Measurements from ENCODE around the gene S100A8.

Gene S100A8

DNA sequence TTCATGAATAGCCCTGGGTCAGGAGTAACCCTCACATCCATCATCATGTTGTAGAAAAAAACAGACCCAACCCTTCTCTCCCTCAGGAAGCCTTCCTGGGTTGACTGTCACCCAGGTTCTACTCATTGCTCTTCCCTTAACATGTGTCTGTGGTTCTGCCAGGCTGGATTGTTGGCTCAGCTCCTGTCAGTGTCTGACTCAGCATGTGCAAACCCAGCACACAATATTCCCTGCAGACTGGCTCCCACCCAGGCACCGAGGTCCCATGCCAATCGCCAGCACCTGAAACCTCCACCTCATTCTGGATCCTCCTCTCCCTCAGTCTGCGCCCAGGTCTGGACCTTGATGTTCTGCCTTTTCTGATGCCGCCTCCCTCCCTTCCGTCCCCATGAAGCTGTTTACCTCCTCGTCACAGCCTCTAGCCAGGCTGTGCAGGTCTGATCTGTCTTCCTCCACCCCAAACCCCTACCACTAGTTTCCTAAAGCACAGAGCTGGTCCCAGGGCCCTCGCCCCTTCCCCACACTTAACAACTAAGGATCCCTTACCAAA, 4.3 kb upstream of the S100A8 start:
- DNase-seq (ENCODE audit: low read depth, low spot score): no peak
- H3K4me3 ChIP-seq (ENCODE audit: low read length): no peak overlapping the region

DNA sequence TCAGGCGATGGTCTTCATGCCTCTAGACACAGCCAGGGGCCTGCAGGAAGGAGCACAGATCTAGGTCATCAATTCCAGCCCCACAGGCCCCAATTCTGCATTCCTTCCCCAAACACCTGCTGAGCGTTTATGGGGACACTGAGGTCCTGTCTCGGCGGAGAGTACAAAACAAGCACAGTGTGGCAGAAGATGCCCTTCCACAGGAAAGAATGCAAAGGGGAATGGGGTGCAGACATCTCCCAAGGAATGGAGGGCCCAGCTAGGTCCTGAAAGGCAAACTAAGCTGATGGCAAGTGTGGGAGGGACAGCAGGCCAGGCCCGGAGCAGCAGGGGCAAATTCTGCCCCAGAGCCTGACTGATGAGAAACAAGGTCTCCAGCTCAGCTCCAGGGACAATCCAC, 3.5 kb upstream of the S100A8 start:
- no peak for DNase-seq (ENCODE audit: low read depth, low spot score)
- H3K4me3 ChIP-seq (ENCODE audit: low read length): no peak overlapping the region

DNA sequence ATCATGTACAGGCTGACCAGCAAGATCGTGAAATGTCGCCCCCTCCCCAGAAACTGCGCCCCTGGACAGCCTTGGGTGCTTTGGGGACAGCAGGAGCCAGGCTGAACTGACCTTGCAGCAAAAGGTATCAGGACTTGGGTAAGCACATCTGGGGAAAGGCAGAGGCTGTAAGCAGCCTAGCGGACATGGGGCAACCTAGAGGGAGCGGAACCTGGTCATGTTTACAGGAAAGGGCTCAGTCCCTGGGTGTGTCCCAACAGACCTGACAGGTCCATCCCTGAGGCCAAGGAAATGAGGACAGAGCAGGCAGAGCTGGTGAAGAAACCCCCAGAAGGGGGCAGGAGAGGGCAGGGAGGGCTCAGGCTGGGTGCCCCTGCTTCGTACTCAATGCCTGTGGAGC, 3.1 kb upstream of the S100A8 start:
- no peak overlapping the region for H3K4me3 ChIP-seq (ENCODE audit: low read length)
- no peak for DNase-seq (ENCODE audit: low read depth, low spot score)

DNA sequence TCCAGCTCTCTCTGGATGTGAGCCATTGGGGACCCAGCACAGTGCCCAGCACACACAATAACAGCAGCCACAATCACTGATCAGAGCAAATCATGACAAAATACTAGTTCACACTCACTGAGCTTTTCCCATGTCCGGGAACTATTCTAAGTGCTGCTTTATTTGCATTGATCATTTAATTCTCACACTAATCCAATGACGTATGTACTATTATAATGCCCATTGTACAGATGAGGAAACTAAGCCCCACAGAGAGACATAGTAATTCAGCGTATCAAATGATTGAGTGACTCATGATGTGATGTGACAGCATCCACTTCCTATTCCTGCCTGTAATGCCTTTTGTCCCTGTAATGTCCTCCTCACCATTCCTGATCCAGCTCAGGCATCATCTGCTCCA, 1.9 kb upstream of the S100A8 start:
- no peak overlapping the region for H3K4me3 ChIP-seq (ENCODE audit: low read length)
- DNase-seq (ENCODE audit: low read depth, low spot score): no peak

GRCh38 chr1:153392258-153392657, 1.4 kb upstream of the S100A8 start:
- no peak for DNase-seq (ENCODE audit: low read depth, low spot score)
- no peak overlapping the region for H3K4me3 ChIP-seq (ENCODE audit: low read length)

DNA sequence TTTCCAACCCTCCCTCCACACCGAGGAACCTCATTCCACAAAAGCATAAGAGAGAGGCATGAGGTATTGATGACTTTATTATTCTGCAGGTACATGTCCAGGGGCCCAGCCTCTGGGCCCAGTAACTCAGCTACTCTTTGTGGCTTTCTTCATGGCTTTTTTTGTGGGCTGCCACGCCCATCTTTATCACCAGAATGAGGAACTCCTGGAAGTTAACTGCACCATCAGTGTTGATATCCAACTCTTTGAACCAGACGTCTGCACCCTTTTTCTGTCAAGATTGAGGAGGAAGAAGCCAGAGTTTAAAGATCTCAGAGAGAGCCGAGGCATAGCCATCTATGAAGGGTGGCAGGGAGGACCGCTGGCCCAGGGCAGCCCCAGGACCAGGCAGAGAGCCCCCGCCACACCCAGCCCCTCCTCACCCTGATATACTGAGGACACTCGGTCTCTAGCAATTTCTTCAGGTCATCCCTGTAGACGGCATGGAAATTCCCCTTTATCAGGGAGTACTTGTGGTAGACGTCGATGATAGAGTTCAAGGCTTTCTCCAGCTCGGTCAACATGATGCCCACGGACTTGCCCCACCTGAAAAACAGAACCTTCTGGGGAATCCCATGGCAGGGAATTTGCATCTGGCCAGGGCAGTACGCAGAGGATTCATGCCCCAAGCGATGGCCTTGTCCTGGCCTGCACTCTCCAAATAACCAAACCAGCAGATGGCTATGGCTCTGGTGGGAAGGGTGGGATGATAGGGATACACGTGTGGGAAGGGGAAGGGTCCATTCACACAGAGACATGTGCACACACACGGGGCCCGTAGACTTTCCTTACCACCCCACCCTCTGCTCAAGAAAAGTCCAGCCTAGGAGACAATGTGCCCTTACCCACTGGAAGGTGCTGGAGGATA, 647 bp downstream of the S100A8 start:
- H3K4me3 ChIP-seq (ENCODE audit: low read length): no peak overlapping the region
- no peak for DNase-seq (ENCODE audit: low read depth, low spot score)

DNA sequence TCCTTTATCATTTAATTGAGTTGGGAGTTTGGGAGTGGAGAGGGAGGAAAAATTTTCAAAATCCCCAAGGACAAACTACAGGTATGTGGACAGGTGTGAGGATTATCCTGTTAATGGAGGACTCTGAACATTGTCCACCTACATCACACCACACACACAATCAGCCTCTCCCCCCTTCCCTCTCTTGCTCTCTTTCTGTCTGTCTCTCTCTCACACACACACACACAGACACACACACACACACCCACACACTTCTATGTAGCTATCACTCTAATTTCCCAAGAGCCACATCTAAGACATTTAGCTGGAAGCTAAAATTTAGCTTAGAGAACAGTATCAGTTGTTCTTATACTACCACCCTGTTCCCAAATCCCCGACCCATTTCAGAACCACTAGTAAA, 1.5 kb downstream of the S100A8 start:
- no peak for DNase-seq (ENCODE audit: low read depth, low spot score)
- no peak overlapping the region for H3K4me3 ChIP-seq (ENCODE audit: low read length)

DNA sequence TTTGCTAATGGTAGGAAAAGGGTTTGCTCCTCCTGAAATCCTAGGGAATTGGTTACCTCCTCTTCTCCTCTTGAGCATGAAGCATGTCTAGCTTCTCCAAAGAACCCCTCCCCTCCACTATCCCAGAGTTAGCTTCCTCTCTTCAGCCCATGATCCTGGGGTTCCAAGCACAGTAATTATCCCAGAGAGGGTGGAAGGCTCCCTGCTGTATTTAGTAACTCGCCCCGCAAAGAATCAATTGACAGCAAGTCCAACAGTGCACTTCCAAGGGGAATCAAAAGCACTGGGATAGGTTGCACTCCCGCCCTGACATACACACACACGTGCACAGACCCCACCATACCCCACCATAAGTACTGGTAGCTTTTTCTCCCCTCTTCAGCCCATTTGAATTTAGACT, 3.1 kb downstream of the S100A8 start:
- DNase-seq (ENCODE audit: low read depth, low spot score): no peak
- H3K4me3 ChIP-seq (ENCODE audit: low read length): no peak overlapping the region

DNA sequence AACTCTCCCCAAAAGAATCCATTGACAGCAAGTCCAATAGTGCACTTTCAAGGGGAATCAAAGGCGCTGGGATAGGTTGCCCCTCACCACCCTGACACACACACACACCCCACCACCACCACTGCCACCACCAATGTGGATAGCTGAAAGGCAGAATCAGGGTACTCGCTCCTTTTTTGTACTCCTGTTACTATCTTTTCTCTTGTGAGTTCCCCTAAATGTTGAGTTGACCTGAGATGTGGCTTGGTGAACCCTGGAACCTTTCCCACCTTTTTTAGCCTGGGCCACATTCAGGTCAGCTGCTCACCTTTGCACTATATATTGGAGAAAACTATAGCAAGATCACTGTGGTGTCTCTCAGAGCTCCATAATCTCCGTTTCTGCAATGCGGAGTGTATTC, 3.9 kb downstream of the S100A8 start:
- no peak for DNase-seq (ENCODE audit: low read depth, low spot score)
- no peak overlapping the region for H3K4me3 ChIP-seq (ENCODE audit: low read length)

DNA sequence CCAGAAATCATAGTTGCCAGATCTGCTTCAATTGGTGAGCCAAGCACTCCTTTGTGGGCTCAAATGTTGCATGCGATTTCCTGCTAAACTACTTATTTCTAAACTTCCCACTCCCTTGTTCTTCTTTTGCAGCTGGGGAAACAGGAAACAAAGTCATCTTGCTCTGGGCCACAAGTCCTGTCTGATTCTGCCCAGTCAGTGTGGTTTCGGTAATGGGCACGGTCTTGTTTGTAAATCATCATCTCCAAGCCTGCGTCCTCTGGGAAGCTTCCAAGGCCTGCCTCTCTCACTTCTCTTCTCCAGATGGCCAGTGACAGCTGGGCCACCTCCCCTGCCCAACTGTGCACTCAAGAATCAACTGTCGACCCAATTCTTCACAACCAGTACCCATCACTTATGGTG, 4.4 kb downstream of the S100A8 start:
- no peak for DNase-seq (ENCODE audit: low read depth, low spot score)
- no peak overlapping the region for H3K4me3 ChIP-seq (ENCODE audit: low read length)

DNA sequence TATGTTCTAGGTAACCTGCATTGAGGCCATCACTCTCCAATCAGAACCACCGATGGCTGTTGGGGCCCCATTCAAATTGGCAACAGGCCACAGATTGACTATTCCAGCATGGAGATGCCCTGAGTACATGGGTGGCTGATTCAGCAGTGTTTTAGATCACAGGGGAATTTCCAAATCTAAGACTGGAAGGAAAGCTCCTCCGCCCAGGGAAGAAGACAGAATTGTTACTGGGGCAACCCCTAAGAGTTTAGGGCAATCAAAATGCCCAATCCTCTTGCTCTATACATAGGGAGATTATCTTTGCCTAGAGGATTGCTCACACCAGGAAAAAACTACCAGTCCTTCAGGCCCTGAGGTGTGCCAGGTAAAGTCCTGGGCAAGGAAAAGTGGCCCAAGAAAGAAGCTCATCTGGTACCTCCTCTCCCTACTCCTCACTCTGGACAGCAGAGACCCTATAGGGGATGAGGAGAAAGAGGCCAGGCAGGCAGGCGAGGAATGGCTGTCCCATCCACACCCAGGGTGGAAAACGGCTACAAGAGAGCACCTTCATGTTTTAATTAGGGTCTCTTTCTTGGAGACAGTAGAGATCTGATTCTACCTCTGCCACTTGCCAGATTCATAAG, 5.8 kb downstream of the S100A8 start:
- DNase-seq (ENCODE audit: low read depth, low spot score): no peak
- H3K4me3 ChIP-seq (ENCODE audit: low read length): no peak overlapping the region

DNA sequence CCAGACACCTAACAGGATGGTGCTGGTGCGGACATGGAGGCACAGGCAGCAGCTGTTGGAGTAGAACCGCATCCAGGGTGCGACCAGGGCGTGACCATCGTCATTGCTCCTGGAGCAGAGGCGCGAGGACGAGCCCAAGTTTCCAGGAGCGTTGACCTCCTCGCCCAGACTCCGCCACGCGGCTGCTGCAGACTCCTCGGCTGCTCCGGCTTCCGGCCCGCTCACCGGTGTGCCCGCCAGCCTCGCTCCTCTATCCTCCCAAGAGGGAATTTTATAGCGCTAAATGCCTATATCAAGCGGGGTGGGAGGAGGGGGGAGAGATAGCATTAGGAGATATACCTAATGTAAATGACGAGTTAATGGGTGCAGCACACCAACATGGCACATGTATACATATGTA, 10.2 kb downstream of the S100A8 start:
- no peak for DNase-seq (ENCODE audit: low read depth, low spot score)
- no peak overlapping the region for H3K4me3 ChIP-seq (ENCODE audit: low read length)

DNA sequence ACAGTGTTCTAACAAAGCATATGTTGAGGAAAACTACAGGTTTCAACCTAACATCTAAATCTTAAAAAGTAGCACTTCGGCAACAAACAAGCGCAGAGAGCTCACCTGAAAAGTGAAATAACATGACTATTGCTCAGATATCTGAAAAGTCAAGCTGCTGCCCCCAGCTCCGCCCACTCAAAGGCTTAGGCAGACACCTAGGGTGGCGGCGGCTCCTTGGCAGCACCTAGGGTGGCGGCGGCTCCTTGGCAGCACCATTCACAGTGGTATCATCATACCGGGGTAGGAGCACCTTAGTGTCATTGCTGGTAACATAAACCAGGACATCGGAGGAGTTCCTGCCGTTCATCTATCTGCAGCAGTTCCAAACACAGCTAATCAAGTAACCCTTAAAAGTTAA, 11.3 kb downstream of the S100A8 start:
- no peak overlapping the region for H3K4me3 ChIP-seq (ENCODE audit: low read length)
- DNase-seq (ENCODE audit: low read depth, low spot score): no peak

DNA sequence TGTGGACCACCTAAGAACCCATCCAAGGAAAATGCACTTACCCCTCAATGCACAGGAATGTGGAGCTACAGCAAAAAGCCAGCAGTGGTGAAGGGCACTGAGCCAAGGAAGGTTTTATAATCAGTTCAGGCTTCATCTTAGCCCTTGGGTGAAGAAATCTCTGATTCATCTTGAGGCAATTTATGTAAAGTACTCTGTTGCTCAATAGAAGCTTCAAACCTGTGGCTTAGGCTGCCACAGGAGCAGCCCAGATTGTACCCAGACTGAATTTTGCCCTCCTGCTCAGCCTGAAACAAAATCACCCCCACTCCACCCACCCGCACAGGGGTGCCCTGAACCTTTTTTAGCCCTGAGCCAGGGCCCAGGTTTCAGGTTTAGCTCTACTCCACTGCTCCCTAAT, 15.4 kb downstream of the S100A8 start, which contains the start of gene S100A12:
Gene S100A12 (minus strand): TSS at position 111 of the 400 bp plus-strand sequence. CDS start 1,029 bp downstream, outside the sequence.
- no peak for DNase-seq (ENCODE audit: low read depth, low spot score)
- no peak within 1 kb of the TSS for H3K4me3 ChIP-seq (ENCODE audit: low read length)

DNA sequence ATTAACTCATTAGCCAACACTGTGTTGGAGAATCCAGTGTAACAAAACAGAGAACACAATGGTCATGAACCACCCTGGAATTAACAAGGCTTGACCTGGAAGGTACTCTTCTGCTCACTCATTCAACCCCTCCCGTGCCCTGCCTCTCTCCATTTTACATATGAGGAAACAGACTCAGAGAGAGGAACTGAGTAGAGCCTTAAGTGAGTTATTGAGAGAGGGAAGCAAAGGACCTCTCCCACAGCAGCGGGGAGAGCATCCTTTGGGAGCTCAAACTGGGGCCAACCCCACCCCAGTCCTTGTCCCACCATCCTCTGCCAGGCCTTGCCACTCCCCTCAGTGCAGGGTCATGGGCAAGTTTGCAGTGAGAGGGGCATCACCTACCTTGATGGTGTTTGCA, 16.8 kb downstream of the S100A8 start:
- H3K4me3 ChIP-seq (ENCODE audit: low read length): no peak overlapping the region
- DNase-seq (ENCODE audit: low read depth, low spot score): no peak

- H3K4me3 ChIP-seq (ENCODE audit: low read length): no peak overlapping the region
- DNase-seq (ENCODE audit: low read depth, low spot score): no peak
Observed at GRCh38 chr1:153372571-153372970, 18.3 kb downstream of the S100A8 start.

DNA sequence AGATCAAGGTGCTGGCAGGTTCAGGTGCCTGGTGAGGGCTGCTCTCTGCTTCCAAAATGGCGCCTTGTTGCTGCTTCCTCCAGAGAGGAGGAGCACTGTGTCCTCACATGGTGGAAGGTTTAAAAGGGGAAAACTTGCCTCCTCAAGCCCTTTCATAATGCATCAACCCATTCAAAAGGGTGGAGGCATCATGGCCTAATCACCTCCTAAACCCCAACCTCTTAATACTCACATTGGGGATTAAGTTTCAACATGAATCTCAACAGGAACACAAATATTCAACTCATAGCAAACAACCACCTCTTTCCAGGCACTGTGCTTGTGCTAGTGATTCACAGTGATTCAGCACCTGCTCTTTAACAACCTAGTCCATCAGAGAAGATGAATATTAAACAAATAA, 19.6 kb downstream of the S100A8 start:
- DNase-seq (ENCODE audit: low read depth, low spot score): no peak
- no peak overlapping the region for H3K4me3 ChIP-seq (ENCODE audit: low read length)

- H3K4me3 ChIP-seq (ENCODE audit: low read length): no peak overlapping the region
- DNase-seq (ENCODE audit: low read depth, low spot score): no peak
Observed at GRCh38 chr1:153370146-153370545, 20.7 kb downstream of the S100A8 start.

GRCh38 chr1:153368495-153368894, 22.4 kb downstream of the S100A8 start:
- H3K4me3 ChIP-seq (ENCODE audit: low read length): no peak overlapping the region
- no peak for DNase-seq (ENCODE audit: low read depth, low spot score)

GRCh38 chr1:153367090-153367489, 23.8 kb downstream of the S100A8 start:
- no peak overlapping the region for H3K4me3 ChIP-seq (ENCODE audit: low read length)
- DNase-seq (ENCODE audit: low read depth, low spot score): no peak

All from Jurkat, Clone E6-1 (cell line).